NCI-H1417 (cell line): ENCODE data around the gene OXNAD1.
"Not testable (repeated sequence)": the region's sequence is repeated elsewhere in the genome, so short reads cannot be mapped to it uniquely, and the experiment has no call there.

Source experiments
- DNase-seq, 3 experiments: peaks; one replicate each; lab custom pipeline; 2025; lab: John Stamatoyannopoulos, UW

The OXNAD1 gene

GRCh38 chr3:16304061-16305010, 39.3 kb downstream of the OXNAD1 start:
- DNase-seq = no peak

- no peak for DNase-seq
Measured at GRCh38 chr3:16305111-16305541, 40.1 kb downstream of the OXNAD1 start.

DNA sequence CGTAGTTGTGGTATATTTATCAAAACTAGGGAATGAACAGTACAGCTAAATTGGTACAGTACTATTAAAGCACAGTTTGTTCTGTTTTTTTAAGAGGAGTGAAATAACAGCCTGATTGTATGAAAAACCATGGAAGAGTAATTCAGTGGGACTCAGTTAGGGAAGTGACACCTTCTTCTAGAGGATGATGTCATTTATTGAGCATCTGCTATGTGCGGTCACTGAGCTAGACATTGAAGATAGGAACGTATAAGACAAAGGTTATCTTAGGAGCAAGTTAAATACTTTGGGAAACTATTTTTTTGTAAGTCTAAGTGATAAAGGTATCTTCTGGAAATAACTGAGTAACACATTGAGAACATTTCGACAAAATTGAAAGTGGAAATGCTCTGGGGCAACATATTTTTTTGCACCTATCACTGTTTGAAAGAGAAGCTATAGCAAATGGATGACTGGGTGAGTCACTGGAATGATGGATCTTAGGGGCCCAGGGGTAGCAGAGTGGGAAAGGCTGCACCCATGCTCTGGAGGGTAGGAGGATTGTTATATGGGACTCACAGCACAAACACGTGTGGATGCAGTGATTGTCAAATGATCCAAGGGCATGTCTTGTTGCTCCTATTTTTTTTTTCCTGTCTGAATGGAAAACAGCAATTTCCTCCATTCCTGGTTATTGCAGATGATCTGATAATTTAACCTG, 43.0 kb downstream of the OXNAD1 start:
- no peak for DNase-seq

DNA sequence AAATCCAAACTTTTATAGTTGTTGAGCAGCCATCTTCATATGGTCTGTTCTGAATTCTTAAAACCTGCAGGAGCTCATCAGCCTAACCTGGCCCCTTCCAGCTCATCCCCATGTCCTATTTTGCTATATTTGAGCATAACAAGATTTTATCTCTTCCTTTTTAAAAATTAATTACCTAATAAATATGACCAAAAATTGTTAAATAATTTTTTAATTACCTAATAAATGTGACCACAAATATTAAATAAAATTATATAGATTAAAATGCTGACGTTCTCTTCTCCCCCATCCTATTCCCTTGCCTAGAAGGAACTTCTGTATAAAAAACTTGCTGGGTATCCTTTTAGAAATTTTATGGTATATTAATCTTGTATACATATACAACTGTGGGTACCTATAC, 43.7 kb downstream of the OXNAD1 start:
- DNase-seq = no peak

- DNase-seq = no peak
Measured at GRCh38 chr3:16309558-16309957, 44.5 kb downstream of the OXNAD1 start.

GRCh38 chr3:16310486-16310885, 45.5 kb downstream of the OXNAD1 start:
- DNase-seq = not testable (repeated sequence)

DNA sequence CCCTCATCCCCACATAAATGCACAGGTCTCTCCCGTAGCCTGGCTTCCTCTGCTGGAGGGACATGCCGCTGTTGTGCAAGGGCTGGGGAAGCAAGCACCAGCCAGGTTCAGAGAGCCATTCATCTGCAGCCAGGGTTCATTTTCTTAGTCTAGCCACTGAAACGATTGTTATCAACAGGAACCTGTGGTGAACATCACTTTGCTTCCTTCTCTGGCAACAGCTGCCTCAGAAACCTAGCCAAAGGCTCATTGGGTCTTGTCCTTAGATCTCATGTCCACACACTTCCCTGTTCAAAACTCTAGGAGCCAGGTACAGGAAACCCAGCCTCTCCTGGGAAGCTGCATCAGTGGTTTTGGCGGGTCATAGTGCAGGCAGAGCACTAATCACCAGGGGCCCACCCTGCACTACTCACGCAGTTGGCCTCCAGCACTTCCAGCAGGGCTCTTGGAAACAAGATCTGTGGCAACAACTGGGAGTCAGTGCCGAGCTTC, 47.0 kb downstream of the OXNAD1 start:
- DNase-seq = no peak

DNA sequence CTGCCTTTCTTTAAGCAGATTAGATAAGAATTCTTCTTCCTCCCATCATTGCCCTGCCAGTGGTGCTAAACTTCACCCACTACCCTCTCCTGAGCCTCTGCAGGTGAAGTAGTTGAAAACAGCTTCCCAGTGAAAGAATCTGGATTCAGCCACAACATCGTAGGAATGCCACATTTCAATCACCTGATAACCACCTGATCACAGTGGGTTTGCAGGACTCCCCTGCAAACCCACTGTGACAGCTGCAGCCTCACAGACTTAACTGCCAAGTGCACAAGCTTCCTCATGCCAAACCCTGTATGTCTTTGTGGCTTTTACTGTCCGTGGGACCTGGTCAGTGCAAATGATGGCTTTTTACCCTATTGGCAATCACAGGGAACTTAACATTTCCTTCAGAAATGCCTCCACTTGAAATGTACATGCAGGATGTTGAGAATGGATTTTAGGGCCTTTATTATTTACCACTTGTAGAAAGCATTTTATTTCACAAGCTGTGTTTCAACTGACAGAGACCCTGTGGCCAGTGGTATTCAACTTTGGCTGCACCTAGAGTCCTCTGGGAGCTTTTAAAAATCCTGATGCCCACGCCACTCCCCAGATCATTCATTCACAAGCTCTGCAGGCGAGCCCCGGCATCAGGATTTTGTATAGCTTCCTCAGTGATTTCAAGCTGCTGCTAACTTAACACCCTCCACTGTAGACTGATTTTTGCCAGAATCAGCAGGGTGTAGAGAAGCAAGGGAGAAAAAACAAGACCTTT, 49.1 kb downstream of the OXNAD1 start:
- no peak for DNase-seq

GRCh38 chr3:16315623-16316022, 50.6 kb downstream of the OXNAD1 start:
- no peak for DNase-seq

DNA sequence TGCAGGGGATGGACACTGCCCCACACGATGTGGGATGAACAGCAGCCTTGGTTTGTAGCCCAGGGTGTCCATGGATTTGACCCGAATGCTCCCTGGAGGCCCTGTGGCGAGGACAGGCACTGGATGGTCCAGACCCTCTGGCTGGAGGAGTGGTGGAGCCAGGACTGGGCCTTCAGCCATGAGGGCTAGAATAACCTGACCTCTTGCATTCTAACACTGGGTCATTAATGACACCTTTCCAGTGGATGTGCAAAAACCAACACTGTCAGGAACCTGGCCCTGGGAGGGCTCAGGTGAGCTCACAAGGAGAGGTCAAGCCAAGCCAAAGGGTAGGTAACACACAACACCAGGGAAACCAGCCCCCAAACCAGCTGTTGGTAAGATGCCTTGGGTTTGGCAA, 51.4 kb downstream of the OXNAD1 start:
- DNase-seq = no peak

- DNase-seq = no peak
Measured at GRCh38 chr3:16316847-16317560, 52.0 kb downstream of the OXNAD1 start.

DNA sequence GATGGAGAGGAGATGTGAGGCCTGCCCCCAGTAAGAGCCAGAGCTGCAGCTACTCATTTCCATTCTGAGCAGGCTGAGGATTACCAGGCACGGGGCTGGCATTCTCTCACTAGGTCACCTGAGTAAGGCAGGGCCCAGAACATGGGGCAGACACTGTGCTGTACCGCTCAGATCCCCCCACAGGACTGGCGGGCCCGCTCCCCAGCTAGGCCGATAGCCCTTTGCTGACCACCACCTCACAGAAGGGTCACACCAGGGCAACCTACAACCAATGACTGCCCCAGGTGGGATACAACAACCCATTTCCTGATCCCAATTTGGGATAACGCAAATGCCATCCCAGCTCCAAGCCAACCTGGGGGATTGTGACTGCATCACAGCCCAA, 52.5 kb downstream of the OXNAD1 start:
- DNase-seq = no peak

DNA sequence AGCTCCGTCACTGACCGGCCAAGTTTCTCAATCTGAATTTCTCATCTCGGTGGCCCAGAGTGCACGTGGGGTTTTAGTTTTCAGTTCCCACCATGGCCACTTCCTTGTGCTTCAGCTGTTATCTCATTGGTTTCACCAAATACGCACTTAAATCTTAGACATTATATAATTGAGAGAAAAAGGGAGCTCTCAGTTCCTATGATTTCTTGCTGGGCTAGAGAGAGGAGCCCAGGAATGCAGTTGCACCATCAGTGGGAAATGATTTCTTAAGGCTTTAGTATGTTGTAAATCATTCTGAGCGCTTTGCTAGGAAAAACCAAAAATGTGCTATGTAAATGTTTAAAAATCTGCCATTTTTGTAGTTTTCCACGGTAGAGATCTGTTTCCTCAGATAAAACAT, 53.2 kb downstream of the OXNAD1 start:
- DNase-seq = no peak

DNA sequence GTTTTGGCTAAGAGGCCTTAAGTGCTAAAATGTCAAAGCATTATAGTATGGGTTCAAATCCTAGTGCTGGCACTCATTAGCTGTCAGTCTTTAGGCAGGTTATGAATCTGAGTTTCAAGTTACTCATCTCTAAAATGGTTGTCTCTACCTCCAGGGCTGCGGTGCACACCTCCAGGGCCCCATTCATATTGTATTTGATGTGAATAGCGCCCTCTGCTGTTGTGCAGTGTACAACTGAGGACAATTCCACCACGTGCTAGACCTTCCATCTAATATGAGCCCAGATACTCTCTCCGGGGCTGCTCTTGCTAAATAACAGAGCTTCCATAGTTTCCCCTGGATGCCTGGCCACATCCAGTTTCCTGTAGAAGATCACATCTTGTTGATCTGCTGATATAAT, 54.3 kb downstream of the OXNAD1 start:
- DNase-seq = no peak

DNA sequence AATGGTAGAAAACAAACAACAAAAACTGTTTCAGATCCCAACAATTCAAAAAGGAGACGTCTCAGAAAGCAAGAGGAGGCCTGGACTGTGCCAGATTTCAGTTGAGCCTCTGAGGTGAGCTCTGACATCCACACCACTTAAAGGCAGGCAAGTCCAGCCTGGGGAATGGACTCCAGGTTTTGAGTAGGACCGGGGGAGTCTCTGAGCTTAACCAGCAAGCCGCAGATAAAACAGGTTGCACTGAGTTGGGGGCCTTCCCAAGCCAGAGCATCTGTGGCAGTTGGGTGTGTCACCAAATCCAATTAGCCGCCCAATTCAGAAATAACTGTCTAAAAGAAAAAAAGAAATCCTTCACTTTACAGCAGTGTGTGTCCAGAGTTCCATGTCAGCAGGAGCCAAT, 54.7 kb downstream of the OXNAD1 start:
- no peak for DNase-seq

- no peak for DNase-seq
Measured at GRCh38 chr3:16320711-16321110, 55.7 kb downstream of the OXNAD1 start.

GRCh38 chr3:16322189-16322588, 57.2 kb downstream of the OXNAD1 start:
- no peak for DNase-seq

- no peak for DNase-seq
Measured at GRCh38 chr3:16323737-16324136, 58.7 kb downstream of the OXNAD1 start.

GRCh38 chr3:16325850-16326249, 60.8 kb downstream of the OXNAD1 start:
- no peak for DNase-seq

DNA sequence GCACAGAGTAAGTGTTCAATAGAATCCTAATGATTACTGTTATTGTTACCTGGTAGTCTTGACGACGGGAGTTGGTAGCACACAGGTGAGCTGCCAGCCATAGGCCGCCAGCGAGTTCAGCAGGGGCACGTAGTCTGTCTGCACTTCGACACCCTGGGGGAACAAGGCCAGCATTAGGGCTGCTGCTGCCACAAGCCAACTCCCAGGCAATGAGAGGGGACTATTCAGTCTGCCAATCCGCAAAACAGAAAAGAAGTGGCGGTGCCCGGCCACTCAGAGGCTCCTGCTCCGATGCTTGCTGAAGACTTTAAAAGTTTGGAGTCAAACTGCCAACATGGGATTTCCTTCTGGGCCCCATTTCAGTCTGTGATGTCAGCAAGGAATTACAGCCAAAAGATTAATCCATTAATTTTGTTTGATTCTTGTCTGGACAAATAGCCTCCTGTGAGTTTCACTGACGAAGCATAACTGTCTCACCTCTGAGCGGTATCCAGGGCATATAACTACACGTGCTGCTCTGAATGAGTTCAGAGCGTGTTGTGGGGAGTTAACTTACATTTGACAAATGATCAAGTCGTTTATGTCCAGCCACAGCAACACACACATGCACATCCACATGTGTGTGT, 61.8 kb downstream of the OXNAD1 start:
- DNase-seq = peak in 1 of 3 experiments; percentile 27

DNA sequence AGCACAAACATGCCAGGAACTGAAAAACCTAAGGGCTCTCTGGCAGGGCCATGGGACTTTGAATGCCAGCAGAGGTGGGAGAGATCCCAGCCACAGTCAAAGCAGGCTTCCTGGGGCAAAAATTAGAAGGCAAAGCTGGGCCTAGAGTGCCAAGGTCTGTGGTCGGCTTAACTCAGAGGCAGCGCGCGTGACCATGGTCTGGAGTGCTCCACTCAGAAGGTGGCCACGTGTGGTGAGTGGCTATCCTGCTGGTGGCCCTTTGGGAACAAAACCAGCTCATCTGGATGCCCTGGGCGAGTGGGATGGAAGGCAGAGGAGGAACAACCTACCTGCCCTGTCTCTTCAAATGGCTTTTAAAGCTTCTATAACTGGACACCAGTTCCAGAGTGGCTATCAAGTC, 63.1 kb downstream of the OXNAD1 start:
- no peak for DNase-seq
